Embryonic facial prominence (tissue), 1 donor: ENCODE data around the gene DPP3.
A peak's percentile ranks its signal among the peaks of the same experiment; 100 is the strongest.
"Not testable (repeated sequence)": the region's sequence is repeated elsewhere in the genome, so short reads cannot be mapped to it uniquely, and the experiment has no call there.

ENCODE experiments used
- DNase-seq: peaks from one replicate; pipeline ENCODE4 v3.0.0-alpha.2; 2016; ENCODE audit errors: extremely low spot score

DPP3 gene

GRCh38 chr11:66464116-66464515 lies 16.1 kb upstream of the DPP3 start:
- DNase-seq = not testable (repeated sequence)

- DNase-seq = no peak
Observed at GRCh38 chr11:66464916-66465315, 15.3 kb upstream of the DPP3 start.

GRCh38 chr11:66465373-66466224 lies 14.6 kb upstream of the DPP3 start:
- no peak for DNase-seq

GRCh38 chr11:66466225-66467033 lies 13.8 kb upstream of the DPP3 start, which contains the start of gene PELI3:
TSS of gene PELI3 (plus strand) at chr11:66466905. CDS start at chr11:66468129, 1,224 bp downstream.
- peak; percentile 93 for DNase-seq

- DNase-seq = no peak
Observed at GRCh38 chr11:66467034-66467659, 13.1 kb upstream of the DPP3 start.

GRCh38 chr11:66467756-66468155 lies 12.5 kb upstream of the DPP3 start:
- DNase-seq = no peak

- DNase-seq = no peak
Observed at GRCh38 chr11:66468691-66469090, 11.5 kb upstream of the DPP3 start.

- no peak for DNase-seq
Observed at GRCh38 chr11:66469441-66469840, 10.8 kb upstream of the DPP3 start.

GRCh38 chr11:66470015-66470414 lies 10.2 kb upstream of the DPP3 start:
- no peak for DNase-seq

- no peak for DNase-seq
Observed at GRCh38 chr11:66471142-66471541, 9.1 kb upstream of the DPP3 start.

GRCh38 chr11:66472054-66472453 lies 8.2 kb upstream of the DPP3 start:
- DNase-seq = no peak

GRCh38 chr11:66473167-66473566 lies 7.1 kb upstream of the DPP3 start:
- no peak for DNase-seq

- no peak for DNase-seq
Observed at GRCh38 chr11:66473608-66474515, 6.4 kb upstream of the DPP3 start.

GRCh38 chr11:66475349-66476172 lies 4.7 kb upstream of the DPP3 start:
- DNase-seq = no peak

GRCh38 chr11:66476173-66476840 lies 3.9 kb upstream of the DPP3 start:
- DNase-seq = no peak

GRCh38 chr11:66476841-66477251 lies 3.4 kb upstream of the DPP3 start:
- no peak for DNase-seq

- DNase-seq = no peak
Observed at GRCh38 chr11:66477263-66478201, 2.7 kb upstream of the DPP3 start.

- no peak for DNase-seq
Observed at GRCh38 chr11:66478729-66479393, 1.4 kb upstream of the DPP3 start.
